GM19395 (cell line): Measurements from ENCODE around the gene CACNA2D1.
"Not testable (repeated sequence)": the region's sequence is repeated elsewhere in the genome, so short reads cannot be mapped to it uniquely, and the experiment has no call there.

Source experiments
- ATAC-seq: cut with Tn5 transposase; IDR thresholded peaks from one replicate; pipeline ENCODE4 v1.9.1; 2021; ENCODE audit warnings: mild to moderate bottlenecking, moderate library complexity; ENCODE audit not compliant: unreplicated experiment

The CACNA2D1 gene

DNA sequence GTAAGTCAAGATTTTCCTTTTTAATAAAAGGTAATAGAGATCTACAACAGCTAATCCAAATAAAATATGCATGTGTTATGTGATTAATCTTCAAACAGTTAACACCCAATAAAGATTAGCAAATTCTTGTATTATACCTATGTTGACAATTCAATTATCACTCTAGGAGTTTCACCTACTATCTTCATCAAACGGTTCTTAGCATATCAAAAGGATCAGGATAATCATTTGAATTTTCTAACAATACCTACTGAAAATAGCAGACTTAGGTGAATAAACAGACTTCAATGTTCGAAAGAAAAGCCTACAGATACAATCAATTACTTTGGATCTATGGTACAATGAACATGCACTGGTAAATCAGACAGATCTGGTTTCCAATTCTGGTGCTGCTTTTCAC lies 268.3 kb downstream of the CACNA2D1 start:
- no peak for ATAC-seq

- no peak for ATAC-seq
Measured at GRCh38 chr7:82173400-82174021, 270.1 kb downstream of the CACNA2D1 start.

- no peak for ATAC-seq
Measured at GRCh38 chr7:82172881-82173280, 270.7 kb downstream of the CACNA2D1 start.

DNA sequence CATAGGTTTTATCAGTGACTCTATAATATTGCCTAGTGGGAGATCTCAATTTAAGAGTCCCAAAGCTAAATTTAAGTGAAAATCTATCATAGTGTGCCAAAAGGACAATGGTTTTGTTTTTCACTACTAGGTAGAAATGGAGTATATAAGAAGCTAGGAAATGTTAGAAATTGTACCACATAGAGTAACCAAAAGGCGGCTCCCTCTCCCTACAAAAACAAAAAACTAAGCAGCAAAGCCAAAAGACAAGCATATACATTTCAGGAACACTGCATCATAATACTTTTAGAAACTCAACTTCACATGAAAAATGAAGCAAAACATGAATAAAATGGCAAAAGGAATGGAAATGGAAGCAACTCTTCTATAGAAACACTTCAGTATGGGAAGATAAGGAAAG lies 271.6 kb downstream of the CACNA2D1 start:
- ATAC-seq: no peak

DNA sequence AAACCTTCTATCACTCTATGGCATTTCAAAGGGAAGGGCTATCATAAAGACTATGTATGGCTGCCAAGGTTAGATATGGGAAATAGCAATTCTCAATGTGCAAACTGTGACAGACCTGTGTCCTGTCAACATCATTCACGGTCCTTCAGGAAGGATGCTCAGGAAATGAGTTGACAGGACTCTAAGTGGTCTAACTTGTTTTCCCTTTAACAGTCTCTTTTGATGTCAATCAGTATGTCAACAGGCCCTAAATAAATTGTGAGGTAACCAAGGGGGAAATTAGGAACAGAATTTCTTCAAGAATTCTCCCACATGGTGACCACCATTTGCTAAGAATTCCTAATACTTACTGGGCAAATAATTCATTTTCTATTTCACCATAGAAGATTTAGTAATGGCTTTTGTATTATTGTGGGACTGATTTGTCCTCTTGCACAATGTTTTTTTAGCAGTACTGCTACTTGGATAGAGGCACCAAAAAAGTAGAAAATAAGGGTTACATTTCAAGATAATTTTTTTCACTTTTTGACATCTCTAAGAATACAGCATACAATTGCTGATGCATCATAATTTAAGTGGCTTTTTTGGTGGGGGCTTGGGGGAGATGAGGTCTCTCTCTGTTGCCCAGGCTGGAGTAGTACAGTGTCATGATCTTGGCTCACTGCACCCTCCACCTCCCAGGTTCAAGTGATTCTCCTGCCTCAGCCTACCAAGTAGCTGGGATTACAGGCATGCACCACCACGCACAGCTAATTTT lies 275.8 kb downstream of the CACNA2D1 start:
- no peak for ATAC-seq

- ATAC-seq: no peak
Measured at GRCh38 chr7:82166260-82167015, 277.1 kb downstream of the CACNA2D1 start.

DNA sequence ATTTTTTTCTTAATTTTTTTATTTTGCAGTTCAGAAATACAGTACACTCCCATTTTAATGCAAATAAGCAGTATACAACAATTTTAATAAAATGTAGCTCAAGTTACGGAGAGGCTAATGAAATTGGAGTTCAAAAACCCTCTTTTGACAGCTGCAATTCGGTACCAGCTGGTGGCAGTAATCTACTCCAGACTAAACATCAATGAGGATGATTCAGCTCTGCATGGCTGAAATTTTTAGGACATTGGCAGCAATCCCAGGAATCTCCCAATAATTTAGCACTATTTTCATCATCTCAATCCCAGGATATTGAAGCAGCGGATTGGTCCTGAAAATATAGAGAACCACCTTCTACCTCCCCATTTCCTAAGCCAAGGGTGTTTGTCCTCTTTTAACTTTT lies 278.8 kb downstream of the CACNA2D1 start:
- no peak for ATAC-seq

DNA sequence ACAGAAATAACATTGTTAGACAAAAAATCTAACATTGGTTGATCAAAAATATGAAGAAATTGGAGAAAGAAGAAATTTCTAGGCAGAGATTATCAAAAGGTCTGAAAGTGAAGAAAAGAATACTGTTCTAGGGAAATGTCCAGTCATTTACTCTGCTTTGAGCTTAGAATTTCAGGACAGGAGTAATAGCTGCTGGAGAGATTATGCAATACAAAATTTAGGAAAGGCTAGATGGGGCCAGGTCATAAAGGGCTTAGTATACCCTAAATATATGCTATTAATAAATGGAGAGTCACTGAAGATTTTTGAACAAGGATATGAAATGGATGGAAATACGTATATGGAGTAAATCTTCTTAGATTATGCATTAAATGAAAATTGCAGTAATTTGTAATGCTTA lies 279.2 kb downstream of the CACNA2D1 start:
- ATAC-seq: no peak

DNA sequence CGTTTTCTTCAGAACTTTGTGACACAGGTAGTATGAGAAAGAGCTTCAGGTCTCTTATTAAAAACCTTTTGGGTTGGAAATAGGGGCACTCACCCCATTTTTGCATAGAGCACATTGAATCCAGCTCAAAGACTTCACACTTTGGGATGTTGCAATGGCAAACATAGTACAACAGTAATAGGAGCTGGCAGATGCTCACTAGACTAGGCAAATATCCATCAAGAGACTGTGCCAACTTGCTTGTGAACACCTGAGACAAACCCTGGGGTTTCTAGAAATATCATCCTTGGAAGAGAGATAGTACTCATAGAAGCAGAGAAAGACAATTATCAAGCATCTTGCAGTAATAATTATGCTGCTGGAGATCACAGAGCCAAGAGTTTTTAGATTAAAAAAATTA lies 280.0 kb downstream of the CACNA2D1 start:
- ATAC-seq: no peak

DNA sequence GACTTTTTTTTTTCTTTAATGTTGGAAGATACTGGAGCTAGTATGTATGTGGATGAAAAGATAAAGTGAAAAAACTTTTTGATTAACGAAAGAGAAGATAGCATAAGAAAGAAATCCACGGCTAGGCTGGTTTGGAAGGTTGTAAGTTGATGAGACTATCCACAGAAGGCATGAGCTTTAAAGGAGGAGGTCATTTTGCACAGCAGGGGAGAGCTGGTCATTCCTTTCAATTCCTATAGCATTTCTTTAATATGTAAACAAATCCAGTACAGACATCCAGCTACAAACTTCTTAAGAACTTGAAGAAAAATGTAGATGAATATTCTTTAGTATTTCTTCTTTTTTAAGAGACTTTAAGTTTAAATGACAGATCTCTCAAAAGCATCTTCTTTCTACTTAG lies 281.3 kb downstream of the CACNA2D1 start:
- no peak for ATAC-seq

DNA sequence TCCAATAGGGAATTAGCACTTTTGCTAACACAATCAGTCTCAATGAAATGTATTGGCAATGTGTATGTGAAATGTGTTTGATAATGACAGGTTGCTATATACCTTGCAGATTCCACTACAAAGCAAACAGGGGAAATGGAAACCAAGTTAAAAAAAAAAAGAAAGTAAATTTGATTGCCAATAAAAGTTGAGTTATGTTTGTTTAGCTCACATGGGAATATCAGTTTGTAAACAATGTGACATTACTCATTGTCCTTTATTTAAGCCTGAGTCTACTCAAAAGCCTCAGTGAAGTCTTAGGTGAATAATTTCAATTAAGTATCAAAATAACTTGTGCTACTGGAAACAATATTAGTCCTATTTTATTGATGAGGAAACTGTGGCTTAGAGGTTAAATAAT lies 285.2 kb downstream of the CACNA2D1 start:
- ATAC-seq: no peak

DNA sequence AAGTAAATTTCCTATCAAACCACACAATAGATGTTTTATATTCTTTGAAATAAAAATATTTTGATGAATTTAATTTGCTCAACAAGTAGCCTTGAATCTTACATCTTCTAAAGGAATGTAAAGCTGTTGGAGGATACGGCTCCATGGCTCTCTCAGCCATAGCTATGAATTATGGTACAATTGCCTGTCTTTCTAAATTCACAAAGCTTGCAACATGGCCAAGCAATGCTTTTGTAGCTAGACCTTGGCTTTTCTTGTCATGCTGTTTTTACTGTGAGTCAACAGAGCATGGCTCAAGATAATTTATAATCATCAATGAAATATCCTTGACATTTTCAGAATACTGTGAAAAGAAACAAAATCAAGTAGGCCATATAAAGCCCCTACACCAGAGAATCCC lies 286.7 kb downstream of the CACNA2D1 start:
- no peak for ATAC-seq

GRCh38 chr7:82156168-82156567 lies 287.4 kb downstream of the CACNA2D1 start:
- ATAC-seq: no peak

DNA sequence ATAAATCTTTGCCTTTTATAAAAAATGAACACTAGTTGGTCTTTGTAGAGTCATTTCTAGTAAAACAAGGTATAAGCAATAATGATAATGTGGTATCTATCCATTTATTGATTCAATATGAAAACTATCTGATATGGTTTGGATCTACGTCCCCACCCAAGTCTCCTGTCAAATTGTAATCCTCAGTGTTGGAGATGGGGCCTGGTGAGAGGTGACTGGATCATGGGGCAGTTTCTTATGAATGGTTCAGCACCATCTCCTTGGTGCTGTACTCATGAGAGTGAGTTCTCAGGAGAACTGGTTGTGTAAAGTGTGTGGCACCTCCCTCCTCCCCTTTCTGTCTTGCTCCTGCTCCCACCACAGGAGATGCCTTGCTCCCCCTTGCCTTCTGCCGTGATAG lies 288.8 kb downstream of the CACNA2D1 start:
- no peak for ATAC-seq

DNA sequence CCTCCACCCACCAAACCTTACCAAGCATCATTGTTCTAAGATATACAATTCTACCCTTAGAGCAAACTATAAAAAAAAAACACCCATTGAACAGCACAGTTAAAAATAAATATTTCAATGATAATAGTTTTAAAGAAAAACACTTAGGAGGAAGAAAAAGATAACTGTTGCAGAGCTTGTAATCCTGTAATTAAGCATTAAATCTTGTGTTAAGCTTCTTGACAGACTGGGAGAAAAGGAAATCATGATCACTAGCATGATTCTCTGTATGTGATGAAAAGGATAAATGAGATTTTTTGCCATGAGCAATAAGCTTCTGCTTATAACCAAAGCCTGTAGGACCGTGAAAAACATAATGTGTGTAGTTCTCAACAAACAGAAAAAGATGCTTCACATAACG lies 289.8 kb downstream of the CACNA2D1 start:
- ATAC-seq: no peak

GRCh38 chr7:82152858-82153257 lies 290.7 kb downstream of the CACNA2D1 start:
- no peak for ATAC-seq

DNA sequence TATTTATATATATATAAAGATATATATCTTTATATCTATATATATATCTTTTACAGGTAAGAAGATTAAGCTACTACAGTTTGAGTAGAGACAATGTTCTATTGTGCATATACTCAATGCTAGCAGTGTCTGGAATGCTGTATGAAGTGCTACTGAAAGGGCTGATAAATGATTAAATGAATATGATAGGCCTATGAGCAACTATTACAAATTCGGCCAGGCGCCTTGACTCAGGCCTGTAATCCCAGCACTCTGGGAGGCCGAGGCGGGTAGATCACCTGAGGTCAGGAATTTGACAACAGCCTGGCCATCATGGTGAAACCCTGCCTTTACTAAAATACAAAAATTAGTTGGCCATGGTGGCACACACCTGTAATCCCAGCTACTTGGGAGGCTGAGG lies 297.1 kb downstream of the CACNA2D1 start:
- no peak for ATAC-seq

GRCh38 chr7:82142263-82142864 lies 301.2 kb downstream of the CACNA2D1 start:
- ATAC-seq: no peak

- ATAC-seq: no peak
Measured at GRCh38 chr7:82141427-82141826, 302.1 kb downstream of the CACNA2D1 start.

- ATAC-seq: not testable (repeated sequence)
Measured at GRCh38 chr7:82140608-82141007, 303.0 kb downstream of the CACNA2D1 start.

DNA sequence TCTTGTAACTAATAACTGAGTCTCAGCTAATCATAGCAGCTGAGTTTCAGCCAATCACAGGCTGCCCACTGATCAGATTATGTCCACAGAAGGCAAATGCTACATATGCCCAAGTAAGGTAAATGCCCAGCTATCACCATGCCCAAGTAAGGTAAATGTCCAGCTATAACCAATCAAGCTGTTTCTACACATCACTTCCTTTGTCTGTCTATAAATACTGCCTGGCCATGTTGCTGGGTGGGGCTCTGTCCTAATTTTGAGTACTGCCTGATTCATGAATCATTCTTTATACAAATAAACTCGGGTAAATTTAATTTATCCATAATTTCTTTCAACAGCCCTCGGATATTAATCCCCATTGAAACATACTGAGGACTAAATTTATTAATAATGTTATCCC lies 312.4 kb downstream of the CACNA2D1 start:
- ATAC-seq: no peak

DNA sequence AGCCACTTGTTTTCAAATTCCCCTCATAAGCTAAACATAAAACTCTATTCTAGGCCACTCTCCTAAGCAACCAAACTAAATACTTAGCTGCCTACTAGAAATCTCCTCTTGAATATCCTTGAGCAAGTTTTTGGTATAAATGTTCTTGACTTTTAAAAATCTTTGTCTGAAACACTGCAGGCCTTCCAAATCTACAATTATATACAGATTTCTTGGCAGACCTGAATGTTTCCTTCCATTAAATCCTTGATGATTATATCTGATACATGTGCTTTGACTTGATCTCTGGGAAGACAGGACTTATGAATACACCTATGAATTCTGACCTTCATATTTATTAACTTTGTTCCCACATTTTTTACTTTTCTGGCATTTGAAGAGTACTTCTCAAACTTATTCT lies 314.5 kb downstream of the CACNA2D1 start:
- no peak for ATAC-seq
